IMR-90 (cell line): ENCODE measurements around the gene ADGRG1. TPM values are rescaled to one million over a fixed set of nuclear protein-coding genes. Genes with fewer than 3 reads are reported as not detected.

Source experiments
- ATAC-seq: fragments of 200-7000 bp; cut with Tn5 transposase; 2 replicates; pipeline ENCODE4 v1.9.1; 2020; ENCODE audit warnings: low read depth, mild to moderate bottlenecking, moderate library complexity
- BruUV-seq: library from RNA; stranded (reverse); fragments of 400-500 nt; replicated peaks from 2 replicates; lab custom pipeline; 2021; lab: Mats Ljungman, UMichigan
- CTCF ChIA-PET: fragments of 300-600 bp; formaldehyde crosslinking; extraction: SDS; loops from one replicate; lab custom pipeline; 2021; ENCODE audit warnings: antibody characterized with exemption; lab: Yijun Ruan, JAX
- POLR2A ChIA-PET: fragments of 300-600 bp; sonication (Branson Sonifier 250); formaldehyde crosslinking; loops from one replicate; lab custom pipeline; 2022; ENCODE audit warnings: antibody characterized with exemption; ENCODE audit not compliant: unreplicated experiment; lab: Charles Lee
- DNase-seq: peaks from one replicate; pipeline ENCODE4 v3.0.0; 2013
- H2AFZ ChIP-seq: replicated peaks from 2 replicates; pipeline ENCODE3; 2013; ENCODE audit warnings: low read length, mild to moderate bottlenecking; ENCODE audit not compliant: poor library complexity
- H2AK5ac ChIP-seq: 2 replicates; pipeline ENCODE4 v1.6.1; 2013; ENCODE audit warnings: low read depth, low read length, inconsistent platforms
- H2AK9ac ChIP-seq: replicated peaks from 2 replicates; pipeline ENCODE3; 2013; ENCODE audit warnings: mild to moderate bottlenecking, low read depth, low read length, moderate library complexity; ENCODE audit not compliant: poor library complexity
- H2BK120ac ChIP-seq: 2 replicates; pipeline ENCODE4 v1.6.1; 2013; ENCODE audit warnings: low read depth, low read length, inconsistent platforms
- H2BK15ac ChIP-seq: 3 replicates; pipeline ENCODE4 v1.6.1; 2013; ENCODE audit warnings: low read depth, low read length, inconsistent platforms
- H2BK20ac ChIP-seq: 2 replicates; pipeline ENCODE4 v1.6.1; 2013; ENCODE audit warnings: low read depth, mild to moderate bottlenecking, inconsistent platforms, low read length, moderate library complexity
- H2BK5ac ChIP-seq: 2 replicates; pipeline ENCODE4 v1.6.1; 2013; ENCODE audit warnings: mild to moderate bottlenecking, low read depth, low read length, inconsistent platforms; ENCODE audit not compliant: poor library complexity, severe bottlenecking
- H3K14ac ChIP-seq: replicated peaks from 2 replicates; pipeline ENCODE4 v1.6.1; 2013; ENCODE audit warnings: low read depth, low read length, inconsistent platforms
- H3K18ac ChIP-seq: 2 replicates; pipeline ENCODE4 v1.6.1; 2013; ENCODE audit warnings: low read depth, low read length, control low read depth
- H3K23ac ChIP-seq: 2 replicates; pipeline ENCODE4 v1.6.1; 2013; ENCODE audit warnings: low read depth, low read length, inconsistent platforms
- H3K27ac ChIP-seq: 2 replicates; pipeline ENCODE4 v1.5.1; 2013; ENCODE audit warnings: mild to moderate bottlenecking, control low read depth, low read length; ENCODE audit not compliant: insufficient read depth
- H3K27me3 ChIP-seq: 2 replicates; pipeline ENCODE4 v1.6.1; 2013; ENCODE audit warnings: low read length; ENCODE audit not compliant: control insufficient read depth, insufficient read depth
- H3K36me3 ChIP-seq: 2 replicates; pipeline ENCODE4 v1.6.1; 2013; ENCODE audit warnings: low read length, mixed read lengths; ENCODE audit not compliant: control insufficient read depth, insufficient read depth
- H3K4ac ChIP-seq: 2 replicates; pipeline ENCODE4 v1.6.1; 2013; ENCODE audit warnings: low read depth, low read length, inconsistent platforms
- H3K4me1 ChIP-seq: 2 replicates; pipeline ENCODE4 v1.6.1; 2013; ENCODE audit warnings: low read length, mixed read lengths; ENCODE audit not compliant: control insufficient read depth, insufficient read depth
- H3K4me2 ChIP-seq: 2 replicates; pipeline ENCODE4 v1.6.1; 2013; ENCODE audit warnings: low read depth, mild to moderate bottlenecking, control low read depth, low read length, moderate library complexity
- H3K4me3 ChIP-seq: 2 replicates; pipeline ENCODE4 v1.5.1; 2013; ENCODE audit warnings: low read depth, mild to moderate bottlenecking, control low read depth, low read length, moderate library complexity; ENCODE audit not compliant: insufficient read depth
- H3K56ac ChIP-seq: 2 replicates; pipeline ENCODE4 v1.6.1; 2013; ENCODE audit warnings: low read length, inconsistent platforms; ENCODE audit not compliant: insufficient read depth; ENCODE audit errors: extremely low read depth
- H3K79me1 ChIP-seq, 2 experiments: 2 replicates each; pipeline ENCODE4 v1.6.1; 2013; ENCODE audit warnings: low read length in 2 of 2, inconsistent platforms in 1 of 2, low read depth in 1 of 2
- H3K9ac ChIP-seq: 2 replicates; pipeline ENCODE4 v1.6.1; 2013; ENCODE audit warnings: low read depth, low read length, control low read depth
- H3K9me1 ChIP-seq: 2 replicates; pipeline ENCODE4 v1.6.1; 2013; ENCODE audit warnings: low read length, inconsistent platforms; ENCODE audit not compliant: insufficient read depth
- H3K9me3 ChIP-seq: 2 replicates; pipeline ENCODE4 v1.6.1; 2013; ENCODE audit warnings: low read length; ENCODE audit not compliant: control insufficient read depth, insufficient read depth
- H4K20me1 ChIP-seq: 2 replicates; pipeline ENCODE4 v1.6.1; 2013; ENCODE audit warnings: low read length, inconsistent platforms; ENCODE audit not compliant: insufficient read depth
- H4K5ac ChIP-seq: 2 replicates; pipeline ENCODE4 v1.6.1; 2013; ENCODE audit warnings: mild to moderate bottlenecking, low read depth, low read length, control low read depth
- H4K8ac ChIP-seq, 2 experiments: 2 replicates each; pipeline ENCODE4 v1.6.1; 2013; ENCODE audit warnings: low read depth in 2 of 2, low read length in 2 of 2, control low read depth in 1 of 2, inconsistent platforms in 1 of 2
- H4K91ac ChIP-seq: 2 replicates; pipeline ENCODE4 v1.6.1; 2013; ENCODE audit warnings: low read depth, low read length, inconsistent platforms; ENCODE audit not compliant: insufficient read depth
- CHD1 ChIP-seq: IDR thresholded peaks from 2 replicates; pipeline ENCODE4 v1.6.1; 2012; ENCODE audit warnings: low read depth, low read length, improper control_type of control experiment
- ELK1 ChIP-seq: fragments of 150-350 bp; IDR thresholded peaks from 2 replicates; pipeline ENCODE4 v1.6.1; 2016; ENCODE audit warnings: low read depth, mild to moderate bottlenecking, low read length, moderate library complexity, borderline replicate concordance
- FOS ChIP-seq: fragments of 150-350 bp; IDR thresholded peaks from 2 replicates; pipeline ENCODE4 v1.6.1; 2016; ENCODE audit warnings: low read depth, low read length
- MAFK ChIP-seq: IDR thresholded peaks from 2 replicates; pipeline ENCODE4 v1.6.1; 2012; ENCODE audit warnings: low read depth, low read length, improper control_type of control experiment
- MAZ ChIP-seq: IDR thresholded peaks from 2 replicates; pipeline ENCODE4 v1.6.1; 2012; ENCODE audit warnings: low read depth, mild to moderate bottlenecking, low read length, improper control_type of control experiment, moderate library complexity, borderline replicate concordance
- MXI1 ChIP-seq: IDR thresholded peaks from 2 replicates; pipeline ENCODE4 v1.6.1; 2012; ENCODE audit warnings: low read depth, mild to moderate bottlenecking, low read length, moderate library complexity, borderline replicate concordance
- POLR2A ChIP-seq: IDR thresholded peaks from 2 replicates; pipeline ENCODE4 v1.6.1; 2012; ENCODE audit warnings: mild to moderate bottlenecking, low read depth, low read length
- SMC3 ChIP-seq: fragments of 150-350 bp; IDR thresholded peaks from 2 replicates; pipeline ENCODE4 v1.6.1; 2016; ENCODE audit warnings: low read depth, mild to moderate bottlenecking, antibody characterized with exemption, low read length, moderate library complexity
- WGBS, 2 experiments: methylation state at CpG; one replicate each; pipeline versions ENCODE4 v1.1.5 to v1.1.7; 2013; ENCODE audit warnings: missing lambda C conversion rate in 2 of 2; ENCODE audit not compliant: insufficient read length in 1 of 2; ENCODE audit errors: extremely low coverage in 2 of 2; 5-methylcytosine and 5-hydroxymethylcytosine counted together
- dilution Hi-C: fragments of 300-500 bp; cut with HindIII; formaldehyde crosslinking; loops from one replicate; pipeline ENCODE4 v1.14.3; 2018; ENCODE audit warnings: low sequenced_read_pairs; ENCODE audit not compliant: unreplicated experiment
- in situ Hi-C: fragments of 300-500 bp; cut with MboI; formaldehyde crosslinking; loops from 3 replicates; pipeline ENCODE4 v1.14.3; 2019; ENCODE audit warnings: low sequenced_read_pairs, inconsistent platforms, mixed read lengths
- intact Hi-C: fragments of 100-400 bp; cut with micrococcal nuclease; formaldehyde crosslinking; loops from 2 replicates; pipeline ENCODE4 v1.10.0; 2022
- polyA plus RNA-seq, 3 experiments: library from polyadenylated mRNA; depleted of rRNA; stranded (reverse); fragments of >200 nt; gene quantifications; 2 replicates each; pipeline ENCODE4 v1.2.3, GENCODE V29; 2012; ENCODE audit warnings: low replicate concordance in 1 of 3
- total RNA-seq: library from RNA; depleted of rRNA; stranded (reverse); fragments of >200 nt; gene quantifications from 2 replicates; pipeline ENCODE4 v1.2.3, GENCODE V29; 2012

The ADGRG1 gene
- total and polyA plus RNA-seq, 2 of the 4 experiments (the other 2 are of a cell fraction), result 0.90 to 8.4 TPM

GRCh38 chr16:57649443-57649751 lies 21.0 kb downstream of the ADGRG1 start:
- dilution Hi-C loops (no loop called here), intact Hi-C loops (loop anchor here (1.0 to 10.0 kb wide), 5 partner anchors 49 to 355 kb away; partner anchors contain the start of genes USB1 and ZNF319), in situ Hi-C loops (no loop called here)
- Histone ChIP-seq H3K4me1 (peaks cover 2% of the 10 kb centered on the region; the same call in 1 of the 2 replicates), H4K20me1 (no peaks in the 10 kb centered on the region), H2AFZ (peak overlapping the region; percentile 81), H3K79me1 (no peaks in the 10 kb centered on the region), H3K4me3 (no peak overlapping the region), H3K27me3 (no peaks in the 10 kb centered on the region), H2BK20ac (no peak overlapping the region), H2AK9ac (peak overlapping the region; percentile 2), H3K9me3 (no peaks in the 10 kb centered on the region), H2BK5ac (no peak overlapping the region), H2BK120ac (no peak overlapping the region), H3K56ac (no peak overlapping the region), H3K36me3 (no peaks in the 10 kb centered on the region), H3K27ac (no peak overlapping the region), H4K5ac (no peak overlapping the region), H4K8ac (no peak overlapping the region), H3K9ac (no peak overlapping the region), H2BK15ac (no peak overlapping the region), H4K91ac (no peak overlapping the region), H2AK5ac (no peak overlapping the region), H3K9me1 (peaks cover 7% of the 10 kb centered on the region), H3K4ac (no peak overlapping the region), H3K18ac (no peak overlapping the region), H3K14ac (no peak overlapping the region), H3K4me2 (no peak overlapping the region), H3K23ac (no peak overlapping the region)
- ChIA-PET POLR2A (no interaction called here), CTCF (interaction anchor here (0.6 to 3.6 kb wide), 4 partner anchors 16 to 81 kb away, joined by 3 to 16 read pairs (median 4); no protein-coding TSS in a partner anchor)
- TF ChIP-seq ELK1 (no peak), POLR2A (no peak), MXI1 (no peak), MAZ (no peak), CHD1 (no peak), FOS (no peak), SMC3 (no peak), MAFK (no peak)
- DNase-seq, result no peak
- no CpG with 5 or more reads among the region's 6 CpGs for WGBS, 2 experiments
- ATAC-seq, result no peak
- no TSS peak for BruUV-seq
